MM.1S (cell line): Measurements from ENCODE around the gene MUC5B.

Experiments
- DNase-seq: peaks from one replicate; pipeline ENCODE4 v3.0.0-alpha.2; 2015
- H2AFZ ChIP-seq: fragments of 300-600 bp; sonication (generic); 2 replicates; pipeline ENCODE4 v1.6.0; 2016; ENCODE audit warnings: antibody characterized with exemption, low read length
- H3F3A ChIP-seq: fragments of 300-600 bp; sonication (generic); 2 replicates; pipeline ENCODE4 v1.6.1; 2016; ENCODE audit warnings: mild to moderate bottlenecking, antibody characterized with exemption, low read length, moderate library complexity, mixed read lengths; ENCODE audit not compliant: insufficient read depth
- H3K27ac ChIP-seq: fragments of 300-600 bp; sonication (generic); 2 replicates; pipeline ENCODE4 v1.5.1; 2016; ENCODE audit warnings: mild to moderate bottlenecking, low read length
- H3K27me3 ChIP-seq: fragments of 300-600 bp; sonication (generic); replicated peaks from 2 replicates; pipeline ENCODE4 v1.6.0; 2016; ENCODE audit warnings: low read length; ENCODE audit not compliant: insufficient read depth
- H3K36me3 ChIP-seq: fragments of 300-600 bp; sonication (generic); replicated peaks from 2 replicates; pipeline ENCODE4 v1.6.1; 2016; ENCODE audit warnings: mild to moderate bottlenecking, low read length, mixed read lengths; ENCODE audit not compliant: insufficient read depth
- H3K4me1 ChIP-seq: fragments of 300-600 bp; sonication (generic); 2 replicates; pipeline ENCODE4 v1.6.1; 2016; ENCODE audit warnings: low read length, mixed read lengths
- H3K4me2 ChIP-seq: fragments of 300-600 bp; sonication (generic); 2 replicates; pipeline ENCODE4 v1.6.0; 2016; ENCODE audit warnings: low read depth, low read length
- H3K4me3 ChIP-seq: fragments of 300-600 bp; sonication (generic); 2 replicates; pipeline ENCODE4 v1.5.1; 2016; ENCODE audit warnings: low read length, mixed read lengths
- H3K79me2 ChIP-seq: fragments of 300-600 bp; sonication (generic); 2 replicates; pipeline ENCODE4 v1.6.1; 2016; ENCODE audit warnings: mixed run types, low read length, mixed read lengths
- H3K9ac ChIP-seq: fragments of 300-600 bp; sonication (generic); 2 replicates; pipeline ENCODE4 v1.6.1; 2016; ENCODE audit warnings: low read length, mixed read lengths
- H3K9me2 ChIP-seq: fragments of 300-600 bp; sonication (generic); replicated peaks from 2 replicates; pipeline ENCODE4 v1.6.1; 2016; ENCODE audit warnings: mild to moderate bottlenecking, low read length, mixed read lengths; ENCODE audit not compliant: insufficient read depth
- H3K9me3 ChIP-seq: fragments of 300-600 bp; sonication (generic); replicated peaks from 2 replicates; pipeline ENCODE4 v1.6.1; 2016; ENCODE audit warnings: mild to moderate bottlenecking, low read length, mixed read lengths; ENCODE audit not compliant: insufficient read depth
- H4K20me1 ChIP-seq: fragments of 300-600 bp; sonication (generic); 2 replicates; pipeline ENCODE4 v1.6.1; 2016; ENCODE audit warnings: mild to moderate bottlenecking, low read length, moderate library complexity, mixed read lengths; ENCODE audit not compliant: insufficient read depth
- CTCF ChIP-seq: fragments of 300-600 bp; sonication (generic); IDR thresholded peaks from 2 replicates; pipeline ENCODE4 v1.5.1; 2016; ENCODE audit warnings: antibody characterized with exemption, low read length, mixed read lengths
- EZH2 ChIP-seq: fragments of 300-600 bp; sonication (generic); optimal IDR thresholded peaks from 2 replicates; pipeline ENCODE3; 2017; ENCODE audit warnings: low read depth, mild to moderate bottlenecking, antibody characterized with exemption, low read length, mixed read lengths
- EZH2phosphoT487 ChIP-seq: fragments of 300-600 bp; sonication (generic); IDR thresholded peaks from 2 replicates; pipeline ENCODE4 v1.6.1; 2018; ENCODE audit warnings: antibody characterized with exemption, low read length

The MUC5B gene

GRCh38 chr11:1201395-1202153, 21.3 kb upstream of the MUC5B start:
- no peaks in the 10 kb centered on the region for H3K9me2 ChIP-seq
- TF ChIP-seq EZH2 = no peak
- TF ChIP-seq CTCF = no peak
- TF ChIP-seq EZH2phosphoT487 = no peak
- H3K4me3 ChIP-seq = no peak overlapping the region
- H3K9me3 ChIP-seq = no peaks in the 10 kb centered on the region
- H3F3A ChIP-seq = no peaks in the 10 kb centered on the region
- H3K36me3 ChIP-seq = no peaks in the 10 kb centered on the region
- DNase-seq = no peak
- H4K20me1 ChIP-seq = no peaks in the 10 kb centered on the region
- no peak overlapping the region for H3K27ac ChIP-seq
- no peak overlapping the region for H3K4me2 ChIP-seq
- no peak overlapping the region for H3K9ac ChIP-seq
- no peak overlapping the region for H2AFZ ChIP-seq
- peaks cover 97% of the 10 kb centered on the region for H3K27me3 ChIP-seq
- H3K79me2 ChIP-seq = no peaks in the 10 kb centered on the region
- no peaks in the 10 kb centered on the region for H3K4me1 ChIP-seq

- H3K9ac ChIP-seq = no peak overlapping the region
- H3F3A ChIP-seq = no peaks in the 10 kb centered on the region
- no peak overlapping the region for H2AFZ ChIP-seq
- H3K4me1 ChIP-seq = no peaks in the 10 kb centered on the region
- no peak overlapping the region for H3K27ac ChIP-seq
- no peaks in the 10 kb centered on the region for H3K9me2 ChIP-seq
- DNase-seq = no peak
- H3K79me2 ChIP-seq = no peaks in the 10 kb centered on the region
- no peaks in the 10 kb centered on the region for H4K20me1 ChIP-seq
- H3K36me3 ChIP-seq = no peaks in the 10 kb centered on the region
- no peak overlapping the region for H3K4me3 ChIP-seq
- no peak overlapping the region for H3K4me2 ChIP-seq
- TF ChIP-seq EZH2phosphoT487 (no peak), EZH2 (no peak), CTCF (no peak)
- H3K9me3 ChIP-seq = no peaks in the 10 kb centered on the region
- H3K27me3 ChIP-seq = peaks cover 97% of the 10 kb centered on the region
These were observed 20.6 kb upstream of the MUC5B start for GRCh38 chr11:1202154-1202775.

- DNase-seq = peak; percentile 49
- Histone ChIP-seq H3F3A (no peaks in the 10 kb centered on the region), H3K9ac (no peak overlapping the region), H3K36me3 (no peaks in the 10 kb centered on the region), H3K27me3 (peaks cover 98% of the 10 kb centered on the region), H3K4me1 (no peaks in the 10 kb centered on the region), H3K4me2 (no peak overlapping the region), H4K20me1 (no peaks in the 10 kb centered on the region), H3K9me3 (no peaks in the 10 kb centered on the region), H3K9me2 (no peaks in the 10 kb centered on the region), H2AFZ (no peak overlapping the region), H3K27ac (no peak overlapping the region), H3K79me2 (no peaks in the 10 kb centered on the region), H3K4me3 (no peak overlapping the region)
- TF ChIP-seq EZH2 (no peak), EZH2phosphoT487 (no peak), CTCF (peak; percentile 79)
These were observed 19.9 kb upstream of the MUC5B start for GRCh38 chr11:1202776-1203504.
